Keratinocyte (primary cell): ENCODE data around the gene CHCHD1.

Experiments used
- CTCF ChIP-seq, 3 experiments: IDR thresholded peaks in 1 of 3; conservative IDR thresholded peaks in 1 of 3; optimal IDR thresholded peaks in 1 of 3; 2 replicates in 2 of 3; 3 replicates in 1 of 3; pipeline versions ENCODE3 to v1.5.1; 2011; ENCODE audit warnings: low read length in 3 of 3, mild to moderate bottlenecking in 3 of 3, moderate library complexity in 2 of 3, control low read depth in 1 of 3, inconsistent platforms in 1 of 3; ENCODE audit not compliant: insufficient read depth in 2 of 3; ENCODE audit errors: extremely low read depth in 1 of 3
- EZH2 ChIP-seq: IDR thresholded peaks from one replicate; pipeline ENCODE4 v1.6.1; 2012; ENCODE audit warnings: inconsistent platforms, mild to moderate bottlenecking, low read length, moderate library complexity

DNA sequence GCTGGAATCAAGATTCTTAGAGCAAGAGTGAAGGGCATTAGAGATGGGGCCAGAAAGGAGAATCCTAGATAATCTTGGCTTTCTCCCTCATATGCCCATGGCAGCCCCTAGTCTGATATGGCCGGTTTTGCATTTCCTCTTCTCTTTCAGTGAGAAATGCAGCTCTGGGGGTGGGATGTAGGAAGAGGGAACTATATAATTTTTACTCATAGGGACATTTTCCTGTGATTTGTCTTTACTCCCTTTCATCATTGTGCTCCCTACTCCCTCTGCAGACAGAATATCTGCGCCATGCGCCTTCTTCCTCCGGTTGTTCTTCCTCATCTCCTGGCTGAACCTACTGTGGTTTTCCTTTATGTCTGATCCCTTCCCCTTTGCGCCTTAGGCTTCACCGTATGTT, 16.8 kb upstream of the CHCHD1 start:
- TF ChIP-seq CTCF (optimal IDR thresholded peaks at IDR 0.05 in 1 of 3, IDR thresholded peaks at IDR 0.05 in 1 of 3, conservative IDR thresholded peaks at IDR 0.05 in 1 of 3; ENCODE audit: extremely low read depth in 1 of 3, insufficient read depth in 2 of 3, low read length in 3 of 3) (no peak), EZH2 (no peak)
